Stimulated activated CD8-positive, alpha-beta memory T cell treated with anti-CD3 and anti-CD28 coated beads, Interleukin-12 subunit alpha, Interleukin-12 subunit beta, amount 100 ng/mL, for 1 hour (primary cell): ENCODE data around the gene TREML2.
"Not testable (repeated sequence)": the region's sequence is repeated elsewhere in the genome, so short reads cannot be mapped to it uniquely, and the experiment has no call there.

Source experiments
- DNase-seq: peaks from one replicate; pipeline ENCODE4 v3.0.0-alpha.2; 2020; ENCODE audit warnings: low read depth

Gene TREML2, protein sequence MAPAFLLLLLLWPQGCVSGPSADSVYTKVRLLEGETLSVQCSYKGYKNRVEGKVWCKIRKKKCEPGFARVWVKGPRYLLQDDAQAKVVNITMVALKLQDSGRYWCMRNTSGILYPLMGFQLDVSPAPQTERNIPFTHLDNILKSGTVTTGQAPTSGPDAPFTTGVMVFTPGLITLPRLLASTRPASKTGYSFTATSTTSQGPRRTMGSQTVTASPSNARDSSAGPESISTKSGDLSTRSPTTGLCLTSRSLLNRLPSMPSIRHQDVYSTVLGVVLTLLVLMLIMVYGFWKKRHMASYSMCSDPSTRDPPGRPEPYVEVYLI

DNA sequence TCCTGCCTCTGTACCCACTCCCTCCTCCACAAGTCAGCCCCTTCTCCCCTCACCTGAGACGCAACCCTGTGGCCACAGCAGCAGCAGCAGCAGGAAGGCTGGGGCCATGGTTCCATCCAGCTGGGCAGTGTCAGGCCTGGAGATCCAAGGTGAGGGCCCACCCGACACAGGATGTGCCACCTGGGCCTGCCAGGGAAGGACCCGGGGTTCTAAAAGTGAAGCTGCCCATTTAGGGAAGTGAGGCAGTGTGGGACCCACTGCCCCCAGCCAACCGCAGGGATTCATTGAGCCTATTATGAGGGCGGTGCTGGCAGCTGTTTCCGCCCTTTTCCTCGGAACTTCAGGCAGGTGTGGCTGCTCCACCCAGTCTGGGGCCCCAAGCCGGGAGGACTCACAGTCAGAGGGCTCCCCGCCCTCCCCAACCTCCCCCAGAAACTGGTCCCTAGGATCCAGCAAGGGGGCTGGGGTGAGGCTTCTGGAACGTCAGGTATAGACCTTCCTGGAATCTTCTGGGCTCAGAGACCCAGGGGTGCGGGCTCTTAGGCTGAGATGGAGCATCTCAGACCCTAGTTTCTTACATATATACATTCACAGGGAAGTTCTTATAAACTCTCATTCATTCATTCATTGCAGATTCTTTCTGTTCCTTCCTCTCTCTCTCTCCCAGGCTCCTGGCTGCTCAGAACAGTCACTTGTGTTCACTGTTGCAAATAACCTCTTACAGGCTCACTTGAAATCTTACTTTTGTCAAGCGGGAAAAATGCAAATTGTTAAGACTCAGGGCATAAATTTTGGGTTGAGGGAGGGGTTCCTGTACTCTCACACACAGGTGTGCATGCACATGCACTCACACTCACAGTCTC, at the start of gene TREML2:
TSS of gene TREML2 (minus strand) at position 249 of the 863 bp plus-strand sequence. CDS start at position 108, 141 bp downstream.
- no peak for DNase-seq

DNA sequence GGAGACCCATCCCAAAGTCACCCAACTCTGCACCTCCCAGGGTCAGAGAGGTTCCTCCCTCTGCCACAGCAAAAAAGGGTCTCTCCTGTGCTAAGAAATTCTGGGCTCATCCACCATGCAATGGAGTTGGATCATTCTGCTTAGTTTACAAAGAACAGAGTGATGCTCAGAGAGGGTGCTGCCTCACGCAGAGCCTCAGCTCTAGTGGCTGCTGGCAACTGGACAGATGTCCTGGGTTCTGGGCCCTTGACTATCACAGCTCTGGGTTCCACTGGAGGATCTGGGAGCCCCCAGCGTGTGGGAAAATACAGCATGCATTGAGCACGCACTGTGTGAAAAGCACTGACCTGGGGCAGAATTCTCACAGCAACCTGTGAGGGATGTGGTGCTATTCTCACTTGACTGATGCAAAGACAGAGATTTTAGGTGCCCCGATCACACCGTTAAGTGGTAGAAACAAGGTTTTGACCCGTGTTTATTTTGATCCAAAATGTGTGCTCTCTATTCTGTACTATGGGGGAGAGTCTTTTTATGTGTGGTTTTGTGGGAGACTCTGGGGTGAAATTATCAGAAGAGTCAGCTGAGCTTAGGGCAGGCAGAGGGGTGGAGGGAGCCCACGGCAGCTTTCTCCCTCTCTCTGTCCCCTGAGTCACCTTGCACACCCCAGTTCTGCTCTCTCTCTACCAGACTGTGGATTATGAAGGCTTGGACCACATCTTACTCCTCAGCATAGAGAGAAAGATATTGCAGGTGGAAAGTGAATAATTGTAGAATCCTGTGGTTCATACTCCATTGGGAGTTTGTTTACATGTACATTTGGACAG, 47.1 kb upstream of the TREML2 start:
- DNase-seq, result no peak

DNA sequence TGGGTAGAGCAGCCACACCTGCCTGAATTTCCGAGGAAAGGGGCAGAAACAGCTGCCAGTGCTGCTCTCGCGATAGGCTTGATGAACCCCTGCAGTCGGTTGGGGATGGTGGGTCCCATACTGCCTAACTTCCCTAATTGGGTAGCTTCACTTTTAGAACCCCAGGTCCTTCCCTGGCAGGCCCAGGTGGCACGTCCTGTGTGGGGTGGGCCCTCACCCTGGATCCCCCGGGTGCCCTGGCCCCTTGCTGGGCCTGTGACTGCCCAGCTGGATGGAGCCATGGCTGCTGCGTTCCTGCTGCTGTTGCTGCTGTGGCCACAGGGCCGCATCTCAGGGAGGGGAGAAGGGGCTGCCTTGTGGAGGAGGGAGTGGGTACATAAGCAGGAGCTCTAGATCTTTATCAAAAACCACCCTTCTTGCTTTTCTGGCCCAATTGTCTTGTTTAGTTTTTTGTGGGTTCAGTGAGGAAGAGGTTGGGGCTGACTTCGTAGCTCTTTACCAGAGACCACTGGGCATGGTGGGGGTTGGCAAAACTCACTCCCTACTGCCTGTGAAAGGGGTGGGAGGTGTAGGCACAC, 46.4 kb upstream of the TREML2 start:
- DNase-seq, result no peak

DNA sequence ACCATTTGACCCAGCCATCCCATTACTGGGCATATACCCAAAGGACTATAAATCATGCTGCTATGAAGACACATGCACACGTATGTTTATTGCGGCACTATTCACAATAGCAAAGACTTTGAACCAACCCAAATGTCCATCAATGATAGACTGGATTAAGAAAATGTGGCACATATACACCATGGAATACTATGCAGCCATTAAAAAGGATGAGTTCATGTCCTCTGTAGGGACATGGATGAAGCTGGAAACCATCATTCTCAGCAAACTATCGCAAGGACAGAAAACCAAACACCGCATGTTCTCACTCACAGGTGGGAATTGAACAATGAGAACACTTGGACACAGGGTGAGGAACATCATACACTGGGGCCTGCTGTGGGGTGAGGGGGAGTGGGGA, 45.6 kb upstream of the TREML2 start:
- not testable (repeated sequence) for DNase-seq

DNA sequence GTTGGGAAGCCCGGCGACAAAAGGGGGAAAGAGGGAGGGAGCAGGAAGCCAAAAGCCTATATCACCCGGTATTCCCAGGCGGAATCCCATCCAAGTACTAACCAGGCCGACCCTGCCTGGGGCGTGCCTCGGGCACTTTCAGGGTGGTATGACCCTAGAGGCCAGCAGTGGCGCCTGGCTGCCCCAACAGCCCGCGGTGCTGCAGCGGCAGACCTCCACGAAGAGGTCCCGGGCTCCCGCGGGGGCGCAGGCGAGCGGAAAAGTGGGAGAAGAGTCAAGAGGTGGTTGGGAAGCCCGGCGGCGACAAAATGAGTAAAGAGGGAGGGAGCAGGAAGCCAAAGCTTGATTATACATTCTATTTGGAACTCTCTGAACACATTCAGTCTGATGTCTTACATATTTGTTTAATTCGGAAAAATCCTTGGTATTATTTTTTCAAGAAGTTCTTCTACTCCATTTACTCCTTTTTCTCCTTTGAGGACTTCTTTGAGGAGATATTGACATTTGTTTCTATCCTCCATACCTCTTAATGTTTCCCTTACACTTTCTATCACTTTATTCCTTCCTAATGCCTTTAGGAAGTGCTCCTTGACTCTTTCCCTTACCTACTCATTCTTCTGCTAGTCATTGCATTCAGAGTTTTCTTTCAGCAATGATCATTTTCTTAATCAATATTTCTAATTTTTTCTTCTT, 38.7 kb upstream of the TREML2 start:
- DNase-seq, result no peak

DNA sequence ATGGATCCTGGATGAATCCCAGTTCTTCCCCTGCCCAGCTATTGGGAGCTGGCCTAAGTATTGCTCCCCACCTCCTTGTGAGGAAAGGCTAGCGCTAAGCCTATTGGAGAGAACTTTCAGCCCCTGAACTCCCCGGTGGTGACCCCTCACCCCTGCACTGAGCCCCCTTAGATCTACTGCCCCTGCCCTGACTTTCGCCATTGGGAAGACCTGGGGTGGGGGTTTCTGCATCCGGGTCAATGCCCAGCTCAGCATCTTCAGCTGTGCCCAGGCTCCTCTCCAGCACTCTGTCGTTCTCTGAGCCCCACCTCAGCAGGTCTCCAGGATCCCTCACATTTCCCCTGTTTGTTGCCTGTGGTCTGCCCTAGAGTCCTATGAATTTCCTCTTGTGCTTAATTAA, 36.2 kb upstream of the TREML2 start:
- DNase-seq, result no peak

DNA sequence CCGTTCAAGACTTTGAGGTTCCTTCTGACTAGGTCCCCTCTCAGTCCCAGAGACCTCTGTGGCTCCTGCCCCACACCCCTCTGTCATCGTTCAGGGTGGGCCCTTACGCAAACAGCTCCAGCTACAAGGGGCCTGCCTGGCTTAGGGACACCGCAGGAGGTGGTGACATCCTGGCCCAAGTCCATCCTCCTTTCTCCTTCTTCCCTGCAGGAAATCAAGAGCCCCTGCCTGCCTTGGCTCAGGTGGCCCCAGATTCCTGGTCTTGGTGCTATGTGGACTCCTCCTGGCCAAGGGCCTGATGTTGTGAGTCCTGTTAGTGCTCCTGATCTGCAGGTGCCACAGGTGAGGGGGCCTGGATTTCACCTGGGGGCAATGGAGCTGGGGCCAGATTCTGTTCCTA, 35.3 kb upstream of the TREML2 start:
- no peak for DNase-seq

DNA sequence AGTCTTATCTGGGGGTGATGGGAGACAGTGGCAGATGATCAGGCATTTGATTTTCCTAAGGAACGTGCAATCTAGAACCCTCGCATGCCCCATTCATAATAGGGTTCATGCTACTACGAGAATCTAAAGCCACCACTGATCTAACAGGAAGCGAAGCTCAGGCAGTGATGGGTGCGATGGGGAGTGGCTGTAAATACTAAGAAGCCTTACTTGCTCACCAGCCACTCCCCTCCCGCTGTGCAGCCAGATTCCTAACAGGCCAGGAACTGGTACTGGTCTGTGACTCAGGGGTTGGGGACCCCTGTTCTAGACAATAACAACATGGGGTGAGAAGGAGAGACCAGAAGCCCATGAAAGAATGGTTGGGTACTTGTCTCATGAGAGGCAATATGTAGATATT, 31.7 kb upstream of the TREML2 start:
- no peak for DNase-seq

DNA sequence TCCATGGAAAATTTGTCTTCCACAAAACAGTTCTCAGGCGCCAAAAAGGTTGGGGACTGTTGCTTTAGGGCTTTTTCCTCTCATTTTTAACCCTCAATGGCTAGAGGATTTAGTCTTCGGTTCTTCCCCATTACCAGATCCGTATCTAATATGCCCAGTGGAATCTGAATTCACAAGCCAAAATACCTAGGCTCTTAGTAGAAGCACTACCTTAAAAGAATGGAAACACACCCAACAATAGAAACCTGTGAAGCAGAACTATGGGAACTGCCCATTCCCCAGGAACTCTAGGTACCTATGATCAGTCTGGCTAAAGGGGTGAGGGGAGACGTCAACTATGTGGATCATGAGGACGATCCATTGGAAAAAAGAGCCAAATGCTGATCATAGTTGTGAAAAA, 30.3 kb upstream of the TREML2 start:
- DNase-seq, result no peak

DNA sequence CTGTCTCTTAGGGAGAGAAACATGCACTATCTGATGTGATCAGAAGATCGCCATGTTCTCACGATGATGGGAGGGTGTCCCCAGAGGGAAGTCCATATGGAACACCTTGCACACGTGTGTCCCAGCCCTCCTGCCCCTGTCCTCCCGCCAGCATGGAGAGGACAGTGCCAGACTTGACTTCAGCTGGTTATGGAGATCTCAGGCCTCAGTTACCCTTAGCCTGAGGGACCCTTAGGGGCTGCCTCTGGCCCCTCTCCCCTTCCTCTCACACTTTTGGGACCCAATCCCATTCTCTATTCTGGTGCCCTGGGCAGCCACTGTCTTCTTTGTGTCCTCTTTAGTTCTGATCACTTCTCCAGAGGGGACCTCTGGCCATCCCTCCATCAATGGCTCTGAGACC, 28.8 kb upstream of the TREML2 start:
- no peak for DNase-seq

DNA sequence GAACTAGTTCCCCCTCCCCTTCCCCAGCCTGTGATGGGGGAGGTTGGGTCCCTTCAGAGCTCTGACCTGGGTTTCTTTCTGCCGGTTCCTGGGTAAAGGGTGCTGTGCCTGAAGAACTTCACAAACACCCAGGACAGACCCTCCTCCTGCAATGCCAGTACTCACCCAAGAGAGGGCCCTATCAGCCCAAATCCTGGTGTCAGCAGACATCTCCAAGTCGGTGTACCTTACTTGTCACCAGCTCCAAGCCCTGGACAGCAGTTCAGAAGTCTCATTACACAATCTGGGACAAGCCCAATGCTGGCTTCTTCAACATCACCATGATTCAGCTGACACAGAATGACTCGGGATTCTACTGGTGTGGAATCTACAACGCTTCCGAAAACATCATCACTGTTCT, 27.7 kb upstream of the TREML2 start:
- DNase-seq, result no peak

DNA sequence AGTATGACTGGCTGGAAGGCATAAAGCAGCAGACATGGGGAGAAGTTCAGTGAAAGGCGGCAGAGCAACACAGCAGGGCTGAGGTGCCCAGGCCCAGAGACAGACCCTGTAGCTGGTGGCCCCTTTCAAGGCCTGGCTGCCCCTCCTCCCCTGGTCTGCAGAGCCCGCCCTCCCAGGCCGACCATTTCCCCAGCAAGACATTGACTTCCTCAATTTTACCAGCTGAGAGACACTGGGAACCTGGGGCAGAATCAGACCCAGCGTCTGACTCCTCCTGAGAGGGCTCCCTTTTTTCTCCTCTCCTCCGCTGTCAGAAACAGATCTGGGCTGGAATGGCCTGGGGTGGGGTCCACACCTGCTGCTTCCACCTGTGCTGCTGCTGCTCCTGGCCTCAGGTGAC, 27.1 kb upstream of the TREML2 start, which contains the start of gene TREML4:
TSS of gene TREML4 (plus strand) at position 254 of the 400 bp plus-strand sequence. CDS start at position 333, 79 bp downstream.
- no peak for DNase-seq

DNA sequence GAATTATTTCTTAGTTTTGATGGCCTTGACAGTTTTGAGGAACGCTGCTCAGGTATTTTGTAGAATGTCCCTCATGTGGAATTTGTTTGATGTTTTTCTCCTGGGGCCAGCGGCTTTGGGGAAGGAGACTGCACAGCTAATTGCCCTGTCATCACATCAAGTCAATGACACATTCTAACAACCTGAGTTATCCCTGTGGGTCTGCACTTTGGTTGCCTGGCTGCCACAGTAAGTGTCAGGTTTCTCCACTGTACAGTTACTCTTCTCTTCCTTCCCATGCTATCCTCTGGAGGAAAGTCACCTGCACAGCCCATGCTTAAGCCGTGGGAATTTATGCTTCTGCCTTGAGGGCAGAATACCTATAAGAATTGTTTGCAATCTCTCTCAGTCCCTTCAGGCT, 25.8 kb upstream of the TREML2 start:
- DNase-seq, result no peak

DNA sequence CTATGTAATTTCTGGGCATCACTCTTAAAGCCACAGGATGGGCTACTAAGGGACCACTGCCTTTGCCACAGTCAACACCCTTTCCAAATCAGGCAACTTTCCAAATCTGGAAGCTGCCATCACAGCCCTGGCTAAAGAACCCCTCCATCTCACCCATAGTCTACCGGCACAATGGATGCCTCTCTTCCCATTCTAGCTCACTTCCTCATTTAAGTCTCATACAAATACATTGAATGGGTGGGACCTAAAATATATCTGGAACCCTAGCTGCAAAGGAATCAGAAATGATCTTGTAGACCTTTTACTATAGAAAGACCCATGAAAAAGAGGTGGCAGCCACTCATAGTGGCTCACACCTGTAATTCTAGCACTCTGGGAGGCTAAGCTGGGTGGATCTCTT, 23.9 kb upstream of the TREML2 start:
- DNase-seq, result no peak

DNA sequence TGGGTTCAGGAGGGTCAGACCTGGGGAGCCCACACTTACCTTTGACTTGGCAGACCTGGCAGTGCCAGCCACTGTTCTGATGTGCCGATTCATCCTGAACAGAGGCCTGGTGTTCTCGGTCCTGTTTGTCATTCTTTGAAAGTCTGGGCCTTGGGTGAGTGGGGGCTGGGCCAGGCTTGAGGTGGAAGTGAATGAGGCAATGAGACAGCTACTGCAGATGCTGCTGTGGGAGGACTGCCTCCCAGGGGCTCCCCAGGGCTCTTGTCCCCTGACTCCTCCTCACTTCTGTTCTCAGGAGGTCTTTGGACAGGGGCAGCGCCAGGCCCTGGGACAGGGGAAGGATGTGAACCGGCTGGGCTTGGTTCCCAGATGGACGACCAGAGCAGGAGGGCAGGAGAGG, 21.6 kb upstream of the TREML2 start:
- DNase-seq, result no peak

DNA sequence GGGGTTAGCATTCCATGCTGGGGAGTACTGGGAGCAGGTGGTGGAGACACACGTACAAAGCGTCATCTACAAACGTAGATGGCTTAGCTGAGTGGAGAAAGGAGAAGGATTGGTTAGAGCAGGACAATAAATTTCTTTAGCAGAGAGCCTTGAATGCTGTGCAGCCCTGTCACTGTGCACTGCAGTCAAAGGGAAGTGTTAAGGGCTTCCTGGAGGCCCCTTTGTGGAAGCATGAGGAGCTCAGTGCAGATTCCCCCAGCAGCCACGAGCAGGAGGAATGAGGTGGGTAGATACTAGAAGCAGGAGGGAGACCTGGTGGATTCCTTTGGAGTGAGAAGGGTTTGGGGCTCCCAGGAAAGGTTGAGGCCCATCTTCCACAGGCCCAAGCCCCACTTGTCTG, 21.1 kb upstream of the TREML2 start:
- no peak for DNase-seq

DNA sequence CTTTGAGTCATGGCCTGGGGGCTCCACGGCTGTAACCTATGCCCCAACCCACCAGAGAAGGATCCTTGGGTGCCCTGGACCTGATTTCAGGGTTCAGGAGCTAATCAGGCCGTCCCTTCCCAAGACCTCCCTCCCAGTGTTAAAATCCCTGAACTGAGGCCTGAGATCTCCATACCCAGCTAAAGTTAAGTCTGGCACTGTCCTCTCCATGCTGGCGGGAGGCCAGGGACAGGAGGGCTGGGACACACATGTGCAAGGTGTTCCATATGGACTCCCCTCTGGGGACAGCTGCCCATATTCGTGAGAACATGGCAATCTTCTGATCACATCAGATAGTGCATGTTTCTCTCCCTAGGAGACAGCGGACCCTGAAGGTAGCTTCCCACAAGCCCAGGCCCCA, 15.7 kb upstream of the TREML2 start:
- DNase-seq, result no peak

DNA sequence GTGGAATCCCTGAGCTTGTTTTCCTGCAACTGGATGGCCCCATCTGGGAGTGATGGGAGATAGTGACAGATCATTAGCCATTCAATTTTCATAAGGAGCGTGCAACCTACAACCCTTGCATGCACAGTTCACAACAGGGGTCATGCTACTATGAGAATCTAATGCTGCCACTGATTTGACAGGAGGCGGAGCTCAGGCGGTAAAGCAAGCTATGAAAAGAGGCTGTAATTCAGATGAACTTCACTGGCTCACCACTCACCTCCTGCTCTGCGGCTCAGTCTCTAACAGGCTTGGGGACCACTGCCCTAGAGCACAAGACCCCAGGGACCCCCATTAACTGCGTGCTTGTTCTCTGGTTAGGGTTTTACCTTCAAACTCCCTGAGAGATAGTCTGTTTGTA, 14.8 kb upstream of the TREML2 start:
- no peak for DNase-seq

DNA sequence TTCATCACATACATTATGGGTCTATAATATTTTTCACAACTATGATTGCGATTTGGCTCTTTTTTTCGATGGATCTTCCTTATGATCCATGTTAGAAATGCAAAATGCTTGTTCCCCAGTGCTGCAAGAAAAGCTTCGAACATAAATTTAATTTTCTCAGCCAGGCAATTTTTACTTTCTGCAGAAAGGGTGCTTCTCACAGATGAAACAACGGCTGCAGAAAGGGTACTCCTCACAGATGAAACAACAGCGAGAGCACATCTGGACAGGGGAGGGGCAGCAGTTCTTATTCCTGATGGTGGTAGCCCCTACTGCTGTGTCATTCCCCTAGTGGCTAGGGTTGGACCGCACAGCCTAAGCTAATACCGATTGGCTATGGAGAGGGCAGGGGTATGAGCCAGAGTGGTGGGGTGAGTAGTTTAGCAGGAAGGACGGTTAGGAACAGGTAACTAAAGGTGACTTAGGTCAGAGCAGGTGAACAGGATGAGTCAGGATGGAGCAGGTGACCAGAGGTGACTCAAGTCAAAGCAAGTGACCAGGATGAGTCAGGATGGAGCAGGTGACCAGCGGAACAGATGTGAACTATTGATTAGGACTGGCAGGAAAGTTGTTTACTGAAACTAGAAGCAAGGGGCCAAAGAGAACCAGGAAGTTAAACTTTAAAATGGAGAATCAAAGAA, 13.8 kb upstream of the TREML2 start:
- DNase-seq, result no peak

DNA sequence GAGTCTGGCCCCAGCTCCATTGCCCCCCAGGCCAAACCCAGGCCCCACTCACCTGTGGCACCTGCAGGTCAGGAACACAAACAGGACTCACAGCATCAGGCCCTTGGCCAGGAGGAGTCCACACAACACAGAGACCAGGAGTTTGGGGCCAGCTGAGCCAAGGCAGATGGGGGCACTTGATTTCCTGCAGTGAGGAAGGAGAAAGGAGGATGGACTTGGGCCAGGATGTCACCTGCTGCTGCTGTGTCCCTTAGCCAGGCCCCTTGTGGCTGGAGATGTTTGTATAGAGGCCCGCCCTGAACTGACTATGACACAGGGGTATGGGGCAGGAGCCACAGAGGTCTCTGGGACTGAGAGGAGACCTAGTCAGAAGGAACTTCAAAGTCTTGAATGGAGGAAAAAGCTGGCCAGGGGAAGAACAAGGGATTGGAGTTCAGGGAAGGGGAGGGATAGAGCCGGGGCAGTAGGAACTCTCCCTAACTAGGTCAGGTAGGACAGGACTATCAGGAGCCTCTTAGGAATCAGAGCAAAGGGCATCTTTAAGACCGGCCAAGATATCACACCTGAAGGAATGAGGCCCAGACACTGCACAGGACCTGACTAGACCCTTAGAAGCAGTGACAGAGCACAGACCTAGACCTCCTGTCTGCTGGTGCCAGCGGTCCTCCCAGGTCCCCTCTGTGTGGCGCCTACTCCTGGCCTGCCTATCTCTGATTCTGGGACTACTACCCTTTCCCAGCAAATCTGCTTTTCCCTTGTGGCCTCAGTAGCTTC, 8.8 kb upstream of the TREML2 start:
- DNase-seq, result no peak
